IMR-90 (cell line): ENCODE results near the gene PLEKHD1. TPM values are rescaled to one million over a fixed set of nuclear protein-coding genes. Genes with fewer than 3 reads are reported as not detected.

Experiments
- ATAC-seq: fragments of 200-7000 bp; cut with Tn5 transposase; 2 replicates; pipeline ENCODE4 v1.9.1; 2020; ENCODE audit warnings: low read depth, mild to moderate bottlenecking, moderate library complexity
- BruUV-seq: library from RNA; stranded (reverse); fragments of 400-500 nt; replicated peaks from 2 replicates; lab custom pipeline; 2021; lab: Mats Ljungman, UMichigan
- CTCF ChIA-PET: fragments of 300-600 bp; formaldehyde crosslinking; extraction: SDS; loops from one replicate; lab custom pipeline; 2021; ENCODE audit warnings: antibody characterized with exemption; lab: Yijun Ruan, JAX
- POLR2A ChIA-PET: fragments of 300-600 bp; sonication (Branson Sonifier 250); formaldehyde crosslinking; loops from one replicate; lab custom pipeline; 2022; ENCODE audit warnings: antibody characterized with exemption; ENCODE audit not compliant: unreplicated experiment; lab: Charles Lee
- DNase-seq: peaks from one replicate; pipeline ENCODE4 v3.0.0; 2013
- H2AFZ ChIP-seq: replicated peaks from 2 replicates; pipeline ENCODE3; 2013; ENCODE audit warnings: low read length, mild to moderate bottlenecking; ENCODE audit not compliant: poor library complexity
- H2AK5ac ChIP-seq: 2 replicates; pipeline ENCODE4 v1.6.1; 2013; ENCODE audit warnings: low read depth, low read length, inconsistent platforms
- H2AK9ac ChIP-seq: replicated peaks from 2 replicates; pipeline ENCODE3; 2013; ENCODE audit warnings: mild to moderate bottlenecking, low read depth, low read length, moderate library complexity; ENCODE audit not compliant: poor library complexity
- H2BK120ac ChIP-seq: 2 replicates; pipeline ENCODE4 v1.6.1; 2013; ENCODE audit warnings: low read depth, low read length, inconsistent platforms
- H2BK15ac ChIP-seq: 3 replicates; pipeline ENCODE4 v1.6.1; 2013; ENCODE audit warnings: low read depth, low read length, inconsistent platforms
- H2BK20ac ChIP-seq: 2 replicates; pipeline ENCODE4 v1.6.1; 2013; ENCODE audit warnings: low read depth, mild to moderate bottlenecking, inconsistent platforms, low read length, moderate library complexity
- H2BK5ac ChIP-seq: 2 replicates; pipeline ENCODE4 v1.6.1; 2013; ENCODE audit warnings: mild to moderate bottlenecking, low read depth, low read length, inconsistent platforms; ENCODE audit not compliant: poor library complexity, severe bottlenecking
- H3K14ac ChIP-seq: replicated peaks from 2 replicates; pipeline ENCODE4 v1.6.1; 2013; ENCODE audit warnings: low read depth, low read length, inconsistent platforms
- H3K18ac ChIP-seq: 2 replicates; pipeline ENCODE4 v1.6.1; 2013; ENCODE audit warnings: low read depth, low read length, control low read depth
- H3K23ac ChIP-seq: 2 replicates; pipeline ENCODE4 v1.6.1; 2013; ENCODE audit warnings: low read depth, low read length, inconsistent platforms
- H3K27ac ChIP-seq: 2 replicates; pipeline ENCODE4 v1.5.1; 2013; ENCODE audit warnings: mild to moderate bottlenecking, control low read depth, low read length; ENCODE audit not compliant: insufficient read depth
- H3K27me3 ChIP-seq: 2 replicates; pipeline ENCODE4 v1.6.1; 2013; ENCODE audit warnings: low read length; ENCODE audit not compliant: control insufficient read depth, insufficient read depth
- H3K36me3 ChIP-seq: 2 replicates; pipeline ENCODE4 v1.6.1; 2013; ENCODE audit warnings: low read length, mixed read lengths; ENCODE audit not compliant: control insufficient read depth, insufficient read depth
- H3K4ac ChIP-seq: 2 replicates; pipeline ENCODE4 v1.6.1; 2013; ENCODE audit warnings: low read depth, low read length, inconsistent platforms
- H3K4me1 ChIP-seq: 2 replicates; pipeline ENCODE4 v1.6.1; 2013; ENCODE audit warnings: low read length, mixed read lengths; ENCODE audit not compliant: control insufficient read depth, insufficient read depth
- H3K4me2 ChIP-seq: 2 replicates; pipeline ENCODE4 v1.6.1; 2013; ENCODE audit warnings: low read depth, mild to moderate bottlenecking, control low read depth, low read length, moderate library complexity
- H3K4me3 ChIP-seq: 2 replicates; pipeline ENCODE4 v1.5.1; 2013; ENCODE audit warnings: low read depth, mild to moderate bottlenecking, control low read depth, low read length, moderate library complexity; ENCODE audit not compliant: insufficient read depth
- H3K56ac ChIP-seq: 2 replicates; pipeline ENCODE4 v1.6.1; 2013; ENCODE audit warnings: low read length, inconsistent platforms; ENCODE audit not compliant: insufficient read depth; ENCODE audit errors: extremely low read depth
- H3K79me1 ChIP-seq, 2 experiments: 2 replicates each; pipeline ENCODE4 v1.6.1; 2013; ENCODE audit warnings: low read length in 2 of 2, inconsistent platforms in 1 of 2, low read depth in 1 of 2
- H3K9ac ChIP-seq: 2 replicates; pipeline ENCODE4 v1.6.1; 2013; ENCODE audit warnings: low read depth, low read length, control low read depth
- H3K9me1 ChIP-seq: 2 replicates; pipeline ENCODE4 v1.6.1; 2013; ENCODE audit warnings: low read length, inconsistent platforms; ENCODE audit not compliant: insufficient read depth
- H3K9me3 ChIP-seq: 2 replicates; pipeline ENCODE4 v1.6.1; 2013; ENCODE audit warnings: low read length; ENCODE audit not compliant: control insufficient read depth, insufficient read depth
- H4K20me1 ChIP-seq: 2 replicates; pipeline ENCODE4 v1.6.1; 2013; ENCODE audit warnings: low read length, inconsistent platforms; ENCODE audit not compliant: insufficient read depth
- H4K5ac ChIP-seq: 2 replicates; pipeline ENCODE4 v1.6.1; 2013; ENCODE audit warnings: mild to moderate bottlenecking, low read depth, low read length, control low read depth
- H4K8ac ChIP-seq, 2 experiments: 2 replicates each; pipeline ENCODE4 v1.6.1; 2013; ENCODE audit warnings: low read depth in 2 of 2, low read length in 2 of 2, control low read depth in 1 of 2, inconsistent platforms in 1 of 2
- H4K91ac ChIP-seq: 2 replicates; pipeline ENCODE4 v1.6.1; 2013; ENCODE audit warnings: low read depth, low read length, inconsistent platforms; ENCODE audit not compliant: insufficient read depth
- BHLHE40 ChIP-seq: fragments of 150-350 bp; IDR thresholded peaks from 2 replicates; pipeline ENCODE4 v1.6.1; 2016; ENCODE audit warnings: mild to moderate bottlenecking, low read depth, low read length
- CEBPB ChIP-seq: IDR thresholded peaks from 2 replicates; pipeline ENCODE4 v1.6.1; 2012; ENCODE audit warnings: low read depth, low read length, improper control_type of control experiment
- CHD1 ChIP-seq: IDR thresholded peaks from 2 replicates; pipeline ENCODE4 v1.6.1; 2012; ENCODE audit warnings: low read depth, low read length, improper control_type of control experiment
- ELK1 ChIP-seq: fragments of 150-350 bp; IDR thresholded peaks from 2 replicates; pipeline ENCODE4 v1.6.1; 2016; ENCODE audit warnings: low read depth, mild to moderate bottlenecking, low read length, moderate library complexity, borderline replicate concordance
- FOS ChIP-seq: fragments of 150-350 bp; IDR thresholded peaks from 2 replicates; pipeline ENCODE4 v1.6.1; 2016; ENCODE audit warnings: low read depth, low read length
- MAFK ChIP-seq: IDR thresholded peaks from 2 replicates; pipeline ENCODE4 v1.6.1; 2012; ENCODE audit warnings: low read depth, low read length, improper control_type of control experiment
- MAZ ChIP-seq: IDR thresholded peaks from 2 replicates; pipeline ENCODE4 v1.6.1; 2012; ENCODE audit warnings: low read depth, mild to moderate bottlenecking, low read length, improper control_type of control experiment, moderate library complexity, borderline replicate concordance
- MXI1 ChIP-seq: IDR thresholded peaks from 2 replicates; pipeline ENCODE4 v1.6.1; 2012; ENCODE audit warnings: low read depth, mild to moderate bottlenecking, low read length, moderate library complexity, borderline replicate concordance
- NFE2L2 ChIP-seq: fragments of 150-350 bp; IDR thresholded peaks from 2 replicates; pipeline ENCODE4 v1.6.1; 2016; ENCODE audit warnings: low read depth, mild to moderate bottlenecking, low read length
- POLR2A ChIP-seq: IDR thresholded peaks from 2 replicates; pipeline ENCODE4 v1.6.1; 2012; ENCODE audit warnings: mild to moderate bottlenecking, low read depth, low read length
- RAD21 ChIP-seq: IDR thresholded peaks from 2 replicates; pipeline ENCODE4 v1.6.1; 2012; ENCODE audit warnings: low read length, improper control_type of control experiment
- RCOR1 ChIP-seq: IDR thresholded peaks from 2 replicates; pipeline ENCODE4 v1.6.1; 2012; ENCODE audit warnings: mild to moderate bottlenecking, low read length, improper control_type of control experiment; ENCODE audit not compliant: insufficient replicate concordance
- RFX5 ChIP-seq: IDR thresholded peaks from 2 replicates; pipeline ENCODE4 v1.8.0; 2012; ENCODE audit warnings: low read depth, mild to moderate bottlenecking, low read length, moderate library complexity
- SMC3 ChIP-seq: fragments of 150-350 bp; IDR thresholded peaks from 2 replicates; pipeline ENCODE4 v1.6.1; 2016; ENCODE audit warnings: low read depth, mild to moderate bottlenecking, antibody characterized with exemption, low read length, moderate library complexity
- USF2 ChIP-seq: fragments of 150-350 bp; IDR thresholded peaks from 2 replicates; pipeline ENCODE4 v1.6.1; 2017; ENCODE audit warnings: mild to moderate bottlenecking, antibody characterized with exemption, low read length, low read depth
- WGBS, 2 experiments: methylation state at CpG; one replicate each; pipeline versions ENCODE4 v1.1.5 to v1.1.7; 2013; ENCODE audit warnings: missing lambda C conversion rate in 2 of 2; ENCODE audit not compliant: insufficient read length in 1 of 2; ENCODE audit errors: extremely low coverage in 2 of 2; 5-methylcytosine and 5-hydroxymethylcytosine counted together
- dilution Hi-C: fragments of 300-500 bp; cut with HindIII; formaldehyde crosslinking; loops from one replicate; pipeline ENCODE4 v1.14.3; 2018; ENCODE audit warnings: low sequenced_read_pairs; ENCODE audit not compliant: unreplicated experiment
- in situ Hi-C: fragments of 300-500 bp; cut with MboI; formaldehyde crosslinking; loops from 3 replicates; pipeline ENCODE4 v1.14.3; 2019; ENCODE audit warnings: low sequenced_read_pairs, inconsistent platforms, mixed read lengths
- intact Hi-C: fragments of 100-400 bp; cut with micrococcal nuclease; formaldehyde crosslinking; loops from 2 replicates; pipeline ENCODE4 v1.10.0; 2022
- polyA plus RNA-seq, 3 experiments: library from polyadenylated mRNA; depleted of rRNA; stranded (reverse); fragments of >200 nt; gene quantifications; 2 replicates each; pipeline ENCODE4 v1.2.3, GENCODE V29; 2012; ENCODE audit warnings: low replicate concordance in 1 of 3
- total RNA-seq: library from RNA; depleted of rRNA; stranded (reverse); fragments of >200 nt; gene quantifications from 2 replicates; pipeline ENCODE4 v1.2.3, GENCODE V29; 2012
- TF ChIP-seq, protein P1 (sequence below): conservative IDR thresholded peaks from 2 replicates; pipeline ENCODE4 v1.5.1; 2012; ENCODE audit warnings: mild to moderate bottlenecking, low read depth, low read length, improper control_type of control experiment

Gene PLEKHD1
- total and polyA plus RNA-seq, 2 of the 4 experiments (the other 2 are of a cell fraction) = under 0.01 TPM; not detected in 1

- Histone ChIP-seq H2AK5ac (no peak overlapping the region), H2BK5ac (no peak overlapping the region), H3K4ac (no peak overlapping the region), H4K5ac (no peak overlapping the region), H3K9ac (no peak overlapping the region), H3K4me3 (no peak overlapping the region), H3K27me3 (peaks cover 71% of the 10 kb centered on the region), H3K36me3 (no peaks in the 10 kb centered on the region), H2BK120ac (no peak overlapping the region), H2AK9ac (no peak overlapping the region), H3K18ac (no peak overlapping the region), H3K27ac (no peak overlapping the region), H4K8ac (no peak overlapping the region), H3K56ac (no peak overlapping the region), H4K20me1 (no peaks in the 10 kb centered on the region), H3K9me3 (peaks cover 4% of the 10 kb centered on the region; the same call in 1 of the 2 replicates), H3K14ac (no peak overlapping the region), H3K4me1 (no peaks in the 10 kb centered on the region), H4K91ac (no peak overlapping the region), H3K4me2 (no peak overlapping the region), H3K9me1 (no peaks in the 10 kb centered on the region), H2AFZ (no peak overlapping the region), H3K79me1 (no peaks in the 10 kb centered on the region), H2BK20ac (no peak overlapping the region), H3K23ac (no peak overlapping the region), H2BK15ac (no peak overlapping the region)
- CTCF ChIA-PET = no interaction called here
- in situ Hi-C loops (no loop called here), intact Hi-C loops (no loop called here), dilution Hi-C loops (no loop called here)
- DNase-seq (no peak), ATAC-seq (no peak)
- 61% methylated on average over 5 of the region's 7 CpGs; no CpG with 5 or more reads in 1 of the 2 experiments for WGBS, 2 experiments
- POLR2A ChIA-PET = no interaction called here
- no TSS peak for BruUV-seq
- TF ChIP-seq RFX5 (no peak), USF2 (no peak), RCOR1 (no peak), MXI1 (no peak), BHLHE40 (no peak), CHD1 (no peak), MAFK (no peak), ELK1 (no peak), CEBPB (no peak), MAZ (no peak), FOS (no peak), RAD21 (no peak), POLR2A (no peak), SMC3 (no peak), NFE2L2 (no peak)
- TF ChIP-seq, protein P1, sequence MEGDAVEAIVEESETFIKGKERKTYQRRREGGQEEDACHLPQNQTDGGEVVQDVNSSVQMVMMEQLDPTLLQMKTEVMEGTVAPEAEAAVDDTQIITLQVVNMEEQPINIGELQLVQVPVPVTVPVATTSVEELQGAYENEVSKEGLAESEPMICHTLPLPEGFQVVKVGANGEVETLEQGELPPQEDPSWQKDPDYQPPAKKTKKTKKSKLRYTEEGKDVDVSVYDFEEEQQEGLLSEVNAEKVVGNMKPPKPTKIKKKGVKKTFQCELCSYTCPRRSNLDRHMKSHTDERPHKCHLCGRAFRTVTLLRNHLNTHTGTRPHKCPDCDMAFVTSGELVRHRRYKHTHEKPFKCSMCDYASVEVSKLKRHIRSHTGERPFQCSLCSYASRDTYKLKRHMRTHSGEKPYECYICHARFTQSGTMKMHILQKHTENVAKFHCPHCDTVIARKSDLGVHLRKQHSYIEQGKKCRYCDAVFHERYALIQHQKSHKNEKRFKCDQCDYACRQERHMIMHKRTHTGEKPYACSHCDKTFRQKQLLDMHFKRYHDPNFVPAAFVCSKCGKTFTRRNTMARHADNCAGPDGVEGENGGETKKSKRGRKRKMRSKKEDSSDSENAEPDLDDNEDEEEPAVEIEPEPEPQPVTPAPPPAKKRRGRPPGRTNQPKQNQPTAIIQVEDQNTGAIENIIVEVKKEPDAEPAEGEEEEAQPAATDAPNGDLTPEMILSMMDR = no peak
These were observed 76.3 kb downstream of the PLEKHD1 start for GRCh38 chr14:69560826-69561225.
